ENCODE results near the gene TBL2.

DNA sequence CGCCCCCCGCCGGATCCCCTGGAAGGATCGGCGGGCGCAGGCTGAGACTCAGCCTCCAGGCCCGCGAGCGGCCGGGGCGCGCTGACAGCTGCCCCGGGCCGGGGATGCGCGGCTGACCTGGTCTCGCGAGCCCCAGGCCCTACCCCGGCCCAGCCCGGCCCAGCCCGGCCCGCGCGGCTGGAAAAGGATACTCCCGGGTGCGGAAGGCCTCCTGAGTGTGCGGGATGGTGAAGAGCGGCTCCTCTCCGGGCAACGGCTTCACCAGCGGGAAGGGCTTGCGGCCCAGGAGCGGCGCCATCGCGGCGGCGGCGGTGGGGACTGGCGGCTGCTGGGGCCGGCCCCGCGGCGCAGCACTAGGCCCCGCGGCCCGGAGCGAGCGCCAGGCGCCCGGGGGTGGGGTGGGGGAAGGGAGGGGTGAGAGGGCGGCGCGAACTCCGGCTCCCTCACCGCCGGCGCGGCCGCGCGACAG is 56.7 kb downstream of the TBL2 start:
- TF ChIP-seq, protein P1, sequence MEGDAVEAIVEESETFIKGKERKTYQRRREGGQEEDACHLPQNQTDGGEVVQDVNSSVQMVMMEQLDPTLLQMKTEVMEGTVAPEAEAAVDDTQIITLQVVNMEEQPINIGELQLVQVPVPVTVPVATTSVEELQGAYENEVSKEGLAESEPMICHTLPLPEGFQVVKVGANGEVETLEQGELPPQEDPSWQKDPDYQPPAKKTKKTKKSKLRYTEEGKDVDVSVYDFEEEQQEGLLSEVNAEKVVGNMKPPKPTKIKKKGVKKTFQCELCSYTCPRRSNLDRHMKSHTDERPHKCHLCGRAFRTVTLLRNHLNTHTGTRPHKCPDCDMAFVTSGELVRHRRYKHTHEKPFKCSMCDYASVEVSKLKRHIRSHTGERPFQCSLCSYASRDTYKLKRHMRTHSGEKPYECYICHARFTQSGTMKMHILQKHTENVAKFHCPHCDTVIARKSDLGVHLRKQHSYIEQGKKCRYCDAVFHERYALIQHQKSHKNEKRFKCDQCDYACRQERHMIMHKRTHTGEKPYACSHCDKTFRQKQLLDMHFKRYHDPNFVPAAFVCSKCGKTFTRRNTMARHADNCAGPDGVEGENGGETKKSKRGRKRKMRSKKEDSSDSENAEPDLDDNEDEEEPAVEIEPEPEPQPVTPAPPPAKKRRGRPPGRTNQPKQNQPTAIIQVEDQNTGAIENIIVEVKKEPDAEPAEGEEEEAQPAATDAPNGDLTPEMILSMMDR (IDR thresholded peaks at IDR 0.05), result no peak
- TF ChIP-seq EZH2 (IDR thresholded peaks at IDR 0.05; ENCODE audit: borderline replicate concordance, insufficient read depth, low read depth, low read length, poor library complexity, severe bottlenecking), result no peak
